Muscle layer of colon (tissue), 2 donors: Measurements from ENCODE around the gene TPK1.

ENCODE experiments used
- H3K27ac ChIP-seq: one replicate; pipeline ENCODE4 v1.7.0; 2013; ENCODE audit warnings: low read depth, mild to moderate bottlenecking, low read length, moderate library complexity
- H3K27me3 ChIP-seq, 2 donors: one replicate each; pipeline ENCODE4 v1.7.0; 2013; ENCODE audit warnings: low read length in 2 of 2, mild to moderate bottlenecking in 2 of 2; ENCODE audit not compliant: insufficient read depth in 2 of 2, control insufficient read depth in 1 of 2
- H3K36me3 ChIP-seq: one replicate; pipeline ENCODE4 v1.7.0; 2013; ENCODE audit warnings: mild to moderate bottlenecking, low read length; ENCODE audit not compliant: insufficient read depth
- H3K4me1 ChIP-seq: one replicate; pipeline ENCODE4 v1.7.0; 2013; ENCODE audit warnings: mild to moderate bottlenecking, low read length; ENCODE audit not compliant: insufficient read depth
- H3K4me3 ChIP-seq, 2 donors: one replicate each; pipeline ENCODE4 v1.7.0; 2013; ENCODE audit warnings: low read length in 2 of 2, low read depth in 1 of 2, mild to moderate bottlenecking in 1 of 2, moderate library complexity in 1 of 2
- H3K9ac ChIP-seq: one replicate; pipeline ENCODE4 v1.7.0; 2013; ENCODE audit warnings: low read length
- H3K9me3 ChIP-seq: one replicate; pipeline ENCODE4 v1.7.0; 2013; ENCODE audit warnings: mild to moderate bottlenecking, low read length
- donor health status: abdominal sarcoma.
- donor health status: Adenocarcinoma of cecum.

Gene TPK1

GRCh38 chr7:144548556-144548955 lies 287.3 kb downstream of the TPK1 start:
- no peak overlapping the region for H3K9ac ChIP-seq
- H3K27me3 ChIP-seq, result no peaks in the 10 kb centered on the region

GRCh38 chr7:144547888-144548287 lies 288.0 kb downstream of the TPK1 start:
- Histone ChIP-seq H3K27me3 (no peaks in the 10 kb centered on the region), H3K9ac (no peak overlapping the region), H3K4me3 (no peak overlapping the region), H3K4me1 (peaks cover 5% of the 10 kb centered on the region), H3K27ac (no peak overlapping the region), H3K9me3 (no peaks in the 10 kb centered on the region), H3K36me3 (no peaks in the 10 kb centered on the region)

More at GRCh38 chr7:144548556-144548955, 287.3 kb downstream of the TPK1 start:
- no peak overlapping the region for H3K4me3 ChIP-seq
- H3K4me1 ChIP-seq, result peaks cover 5% of the 10 kb centered on the region
- H3K36me3 ChIP-seq, result no peaks in the 10 kb centered on the region
- no peaks in the 10 kb centered on the region for H3K9me3 ChIP-seq
- no peak overlapping the region for H3K27ac ChIP-seq

GRCh38 chr7:144546782-144547181 lies 289.1 kb downstream of the TPK1 start:
- H3K27ac ChIP-seq, result no peak overlapping the region
- no peaks in the 10 kb centered on the region for H3K9me3 ChIP-seq
- peaks cover 5% of the 10 kb centered on the region for H3K4me1 ChIP-seq
- no peaks in the 10 kb centered on the region for H3K36me3 ChIP-seq
- H3K27me3 ChIP-seq, result no peaks in the 10 kb centered on the region
- H3K9ac ChIP-seq, result no peak overlapping the region
- H3K4me3 ChIP-seq, result no peak overlapping the region

- Histone ChIP-seq H3K27me3 (no peaks in the 10 kb centered on the region), H3K9me3 (no peaks in the 10 kb centered on the region), H3K36me3 (no peaks in the 10 kb centered on the region), H3K9ac (no peak overlapping the region), H3K4me1 (no peaks in the 10 kb centered on the region), H3K4me3 (no peak overlapping the region), H3K27ac (no peak overlapping the region)
These were observed 290.5 kb downstream of the TPK1 start for GRCh38 chr7:144545330-144545729.

GRCh38 chr7:144534655-144535395 lies 301.0 kb downstream of the TPK1 start:
- H3K4me3 ChIP-seq, result no peak overlapping the region
- no peaks in the 10 kb centered on the region for H3K4me1 ChIP-seq
- H3K9me3 ChIP-seq, result no peaks in the 10 kb centered on the region
- H3K36me3 ChIP-seq, result no peaks in the 10 kb centered on the region
- H3K9ac ChIP-seq, result no peak overlapping the region
- no peaks in the 10 kb centered on the region for H3K27me3 ChIP-seq
- H3K27ac ChIP-seq, result no peak overlapping the region

GRCh38 chr7:144534196-144534595 lies 301.7 kb downstream of the TPK1 start:
- no peaks in the 10 kb centered on the region for H3K9me3 ChIP-seq
- no peak overlapping the region for H3K9ac ChIP-seq
- no peak overlapping the region for H3K27ac ChIP-seq
- H3K4me1 ChIP-seq, result no peaks in the 10 kb centered on the region
- no peaks in the 10 kb centered on the region for H3K27me3 ChIP-seq
- H3K36me3 ChIP-seq, result no peaks in the 10 kb centered on the region
- no peak overlapping the region for H3K4me3 ChIP-seq

- no peak overlapping the region for H3K27ac ChIP-seq
- H3K4me1 ChIP-seq, result no peaks in the 10 kb centered on the region
These were observed 304.7 kb downstream of the TPK1 start for GRCh38 chr7:144531181-144531580.

GRCh38 chr7:144529269-144529926 lies 306.5 kb downstream of the TPK1 start:
- no peaks in the 10 kb centered on the region for H3K36me3 ChIP-seq

More at GRCh38 chr7:144531181-144531580, 304.7 kb downstream of the TPK1 start:
- Histone ChIP-seq H3K4me3 (no peak overlapping the region), H3K27me3 (no peaks in the 10 kb centered on the region), H3K9ac (no peak overlapping the region), H3K36me3 (no peaks in the 10 kb centered on the region), H3K9me3 (no peaks in the 10 kb centered on the region)

GRCh38 chr7:144528536-144529045 lies 307.3 kb downstream of the TPK1 start:
- Histone ChIP-seq H3K4me3 (no peak overlapping the region), H3K27me3 (no peaks in the 10 kb centered on the region), H3K36me3 (no peaks in the 10 kb centered on the region)

More at GRCh38 chr7:144529269-144529926, 306.5 kb downstream of the TPK1 start:
- no peaks in the 10 kb centered on the region for H3K9me3 ChIP-seq
- no peaks in the 10 kb centered on the region for H3K4me1 ChIP-seq
- H3K27ac ChIP-seq, result no peak overlapping the region
- H3K27me3 ChIP-seq, result no peaks in the 10 kb centered on the region
- no peak overlapping the region for H3K4me3 ChIP-seq
- no peak overlapping the region for H3K9ac ChIP-seq

GRCh38 chr7:144527051-144527471 lies 308.8 kb downstream of the TPK1 start:
- Histone ChIP-seq H3K27me3 (no peaks in the 10 kb centered on the region), H3K9me3 (no peaks in the 10 kb centered on the region), H3K27ac (no peak overlapping the region), H3K36me3 (no peaks in the 10 kb centered on the region), H3K9ac (no peak overlapping the region), H3K4me1 (no peaks in the 10 kb centered on the region), H3K4me3 (no peak overlapping the region)

More at GRCh38 chr7:144528536-144529045, 307.3 kb downstream of the TPK1 start:
- Histone ChIP-seq H3K9ac (no peak overlapping the region), H3K27ac (no peak overlapping the region), H3K9me3 (no peaks in the 10 kb centered on the region), H3K4me1 (no peaks in the 10 kb centered on the region)

- Histone ChIP-seq H3K36me3 (no peaks in the 10 kb centered on the region), H3K9ac (no peak overlapping the region), H3K4me1 (no peaks in the 10 kb centered on the region), H3K27me3 (no peaks in the 10 kb centered on the region), H3K27ac (no peak overlapping the region), H3K9me3 (no peaks in the 10 kb centered on the region), H3K4me3 (no peak overlapping the region)
These were observed 309.9 kb downstream of the TPK1 start for GRCh38 chr7:144525956-144526355.
